SK-N-SH (cell line): Measurements from ENCODE around the gene FXR2. TPM values are rescaled to one million over a fixed set of nuclear protein-coding genes. Genes with fewer than 3 reads are reported as not detected.

Experiments
- CTCF ChIA-PET: fragments of 300-600, 350-600 bp; formaldehyde crosslinking; extraction: SDS; loops from one replicate; lab custom pipeline; 2021; lab: Yijun Ruan, JAX
- POLR2A ChIA-PET: fragments of 350-600 bp; sonication (Branson Sonifier 250); formaldehyde crosslinking; extraction: SDS; loops from one replicate; lab custom pipeline; 2020; ENCODE audit warnings: antibody characterized with exemption, inconsistent platforms; lab: Yijun Ruan, JAX
- DNase-seq: peaks from one replicate; pipeline ENCODE4 v3.0.0; 2012
- H2AFZ ChIP-seq: fragments of 200-600 bp; sonication (generic); 2 replicates; pipeline ENCODE4 v1.8.1; 2016; ENCODE audit warnings: antibody characterized with exemption, mild to moderate bottlenecking, low read depth
- H3F3A ChIP-seq: fragments of 200-600 bp; sonication (generic); replicated peaks from 2 replicates; pipeline ENCODE3; 2016; ENCODE audit warnings: antibody characterized with exemption, mild to moderate bottlenecking; ENCODE audit not compliant: insufficient read depth
- H3K27ac ChIP-seq, 2 experiments: fragments of 200-500 bp in 1 of 2; fragments of 200-600 bp in 1 of 2; sonication (Bioruptor generic) in 1 of 2; sonication (generic), shearing (Covaris generic) in 1 of 2; 2 replicates each; pipeline versions ENCODE4 v1.5.1 to v1.6.1; 2014 to 2016; ENCODE audit warnings: low read depth in 2 of 2, inconsistent platforms in 1 of 2, low read length in 1 of 2, mild to moderate bottlenecking in 1 of 2, mixed read lengths in 1 of 2
- H3K27me3 ChIP-seq: fragments of 200-600 bp; sonication (generic), shearing (Covaris generic); 2 replicates; pipeline ENCODE4 v1.6.1; 2016; ENCODE audit warnings: mixed run types; ENCODE audit not compliant: insufficient read depth
- H3K36me3 ChIP-seq, 2 experiments: fragments of 200-500 bp in 1 of 2; fragments of 200-600 bp in 1 of 2; sonication (Bioruptor generic) in 1 of 2; sonication (generic) in 1 of 2; replicated peaks in 1 of 2; 2 replicates each; pipeline versions ENCODE3 to v1.5.1; 2014 to 2016; ENCODE audit warnings: low read length in 1 of 2, mild to moderate bottlenecking in 1 of 2; ENCODE audit not compliant: insufficient read depth in 2 of 2, control insufficient read depth in 1 of 2
- H3K4me1 ChIP-seq, 2 experiments: fragments of 200-500 bp in 1 of 2; fragments of 200-600 bp in 1 of 2; sonication (Bioruptor generic) in 1 of 2; sonication (generic), shearing (Covaris generic) in 1 of 2; 2 replicates each; pipeline versions ENCODE4 v1.5.1 to v1.6.1; 2014 to 2016; ENCODE audit warnings: low read depth in 1 of 2, low read length in 1 of 2, mixed run types in 1 of 2; ENCODE audit not compliant: insufficient read depth in 2 of 2, control insufficient read depth in 1 of 2
- H3K4me2 ChIP-seq: fragments of 200-600 bp; sonication (generic), shearing (Covaris generic); 2 replicates; pipeline ENCODE4 v1.6.1; 2017; ENCODE audit warnings: mixed run types
- H3K4me3 ChIP-seq, 2 experiments: fragments of 200-500 bp in 1 of 2; fragments of 200-600 bp in 1 of 2; sonication (Bioruptor generic) in 1 of 2; sonication (generic), shearing (Covaris generic) in 1 of 2; 2 replicates each; pipeline versions ENCODE4 v1.5.1 to v1.8.1; 2014 to 2016; ENCODE audit warnings: low read depth in 2 of 2, inconsistent platforms in 1 of 2, low read length in 1 of 2, mild to moderate bottlenecking in 1 of 2, mixed read lengths in 1 of 2, moderate library complexity in 1 of 2
- H3K79me2 ChIP-seq: fragments of 200-600 bp; sonication (generic); 2 replicates; pipeline ENCODE4 v1.8.1; 2017; ENCODE audit warnings: mild to moderate bottlenecking; ENCODE audit not compliant: insufficient read depth
- H3K9ac ChIP-seq: fragments of 200-600 bp; sonication (generic); 2 replicates; pipeline ENCODE4 v1.6.1; 2017; ENCODE audit warnings: mixed run types
- H3K9me2 ChIP-seq: fragments of 200-600 bp; sonication (generic); 2 replicates; pipeline ENCODE4 v1.6.1; 2017; ENCODE audit warnings: mixed run types
- H3K9me3 ChIP-seq: fragments of 200-600 bp; sonication (generic); 2 replicates; pipeline ENCODE4 v1.6.1; 2017; ENCODE audit warnings: mixed run types, mild to moderate bottlenecking, moderate library complexity
- H4K20me1 ChIP-seq: fragments of 200-600 bp; sonication (generic); 2 replicates; pipeline ENCODE4 v1.6.1; 2017; ENCODE audit warnings: mild to moderate bottlenecking, mixed run types; ENCODE audit not compliant: insufficient read depth
- EP300 ChIP-seq, 2 experiments: IDR thresholded peaks; 2 replicates each; pipeline versions ENCODE4 v1.4.0 to v1.6.1; 2012; ENCODE audit warnings: borderline replicate concordance in 1 of 2, low read depth in 1 of 2, low read length in 1 of 2
- FOXJ3 ChIP-seq: sonication (generic); formaldehyde crosslinking; IDR thresholded peaks from 2 replicates; pipeline ENCODE4 v1.5.1; 2020; ENCODE audit warnings: mild to moderate bottlenecking, missing genetic modification reagents
- MXI1 ChIP-seq: IDR thresholded peaks from 2 replicates; pipeline ENCODE4 v1.6.1; 2012; ENCODE audit warnings: mild to moderate bottlenecking, low read depth, low read length, improper control_type of control experiment
- POLR2AphosphoS5 ChIP-seq: IDR thresholded peaks from 2 replicates; pipeline ENCODE4 v1.6.1; 2012; ENCODE audit warnings: low read depth, low read length
- SMC3 ChIP-seq: IDR thresholded peaks from 2 replicates; pipeline ENCODE4 v1.6.1; 2012; ENCODE audit warnings: low read depth, low read length, improper control_type of control experiment
- TCF12 ChIP-seq: IDR thresholded peaks from 2 replicates; pipeline ENCODE4 v1.4.0; 2012
- WGBS: methylation state at CpG from one replicate; pipeline ENCODE4 v1.1.6; 2017; ENCODE audit warnings: low lambda C conversion rate; 5-methylcytosine and 5-hydroxymethylcytosine counted together
- polyA plus RNA-seq, 3 experiments: library from polyadenylated mRNA; depleted of rRNA; stranded (reverse); fragments of >200 nt; gene quantifications; 2 replicates each; pipeline ENCODE4 v1.2.3, GENCODE V29; 2012
- small RNA-seq, 7 experiments: library from RNA; depleted of rRNA; stranded (forward); fragments of <200 nt; gene quantifications; one replicate each; pipeline ENCODE3, GENCODE V24; 2012
- TF ChIP-seq, protein P1 (sequence below): IDR thresholded peaks from 2 replicates; pipeline ENCODE4 v1.4.0; 2012; ENCODE audit warnings: low read depth, borderline replicate concordance

FXR2 gene
- polyA plus RNA-seq, 1 of the 3 experiments (the other 2 are of a cell fraction), result 56.4 TPM

DNA sequence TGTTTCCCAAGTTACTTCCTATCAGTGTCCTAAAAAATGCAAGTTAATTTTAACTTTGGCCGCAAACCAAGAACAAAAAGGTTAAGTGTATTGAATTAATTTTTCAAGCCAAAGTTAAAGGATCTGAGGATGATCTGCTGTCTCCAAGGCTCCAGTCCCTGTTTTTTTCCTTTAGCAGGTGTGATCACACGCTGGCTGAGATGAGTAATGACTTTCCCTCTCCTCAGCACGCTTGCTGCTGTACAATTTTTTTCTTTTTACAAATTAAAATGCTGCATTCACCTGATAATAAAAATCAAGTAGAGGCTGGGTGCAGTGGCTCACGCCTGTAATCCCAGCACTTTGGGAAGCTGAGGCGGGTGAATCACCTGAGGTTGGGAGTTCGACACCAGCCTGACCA is 69.8 kb downstream of the FXR2 start:
- TF ChIP-seq TCF12, result no peak
- TF ChIP-seq SMC3, result no peak
- no peak for TF ChIP-seq POLR2AphosphoS5
- no peak for TF ChIP-seq MXI1
- TF ChIP-seq, protein P1, sequence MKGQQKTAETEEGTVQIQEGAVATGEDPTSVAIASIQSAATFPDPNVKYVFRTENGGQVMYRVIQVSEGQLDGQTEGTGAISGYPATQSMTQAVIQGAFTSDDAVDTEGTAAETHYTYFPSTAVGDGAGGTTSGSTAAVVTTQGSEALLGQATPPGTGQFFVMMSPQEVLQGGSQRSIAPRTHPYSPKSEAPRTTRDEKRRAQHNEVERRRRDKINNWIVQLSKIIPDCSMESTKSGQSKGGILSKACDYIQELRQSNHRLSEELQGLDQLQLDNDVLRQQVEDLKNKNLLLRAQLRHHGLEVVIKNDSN, result no peak
- no peak for TF ChIP-seq EP300 (IDR thresholded peaks at IDR 0.05; ENCODE audit: borderline replicate concordance in 1 of 2, low read depth in 1 of 2, low read length in 1 of 2)
- no peak for TF ChIP-seq FOXJ3
- H3K9me2 ChIP-seq, result no peaks in the 10 kb centered on the region
- H3K4me3 ChIP-seq, result no peak overlapping the region
- DNase-seq, result no peak
- no peaks in the 10 kb centered on the region for H3K9me3 ChIP-seq
- WGBS, result 70% methylated on average over 6 of the region's 6 CpGs
- H3K36me3 ChIP-seq, result no peaks in the 10 kb centered on the region
- no peak overlapping the region for H2AFZ ChIP-seq
- no peaks in the 10 kb centered on the region for H4K20me1 ChIP-seq
- no peak overlapping the region for H3K9ac ChIP-seq
- no peaks in the 10 kb centered on the region for H3F3A ChIP-seq
- no peaks in the 10 kb centered on the region for H3K79me2 ChIP-seq
- ChIA-PET CTCF (interaction anchor here (1.0 to 1.4 kb wide), 3 partner anchors 21 to 90 kb away, joined by 3 to 5 read pairs (median 3); no protein-coding TSS in a partner anchor), POLR2A (no interaction called here)
- peaks cover 0 to 8% of the 10 kb centered on the region in 2 experiments; a peak in 1 of 4 replicates for H3K4me1 ChIP-seq
- no peaks in the 10 kb centered on the region; the same call in 1 of the 2 replicates for H3K27me3 ChIP-seq
- H3K27ac ChIP-seq, result no peak overlapping the region
- H3K4me2 ChIP-seq, result no peak overlapping the region

Small RNAs within 50 kb of the gene (small RNA-seq; reads per million reads assigned to genes)
- gene CD68 (0 reads per million in 7 experiments), gene SNORA48 (0 reads per million in 7 experiments), gene SNORD10 (0 reads per million in 7 experiments)

Other genes starting within 250 kb of the FXR2 start
- 0.64 and 0.75 TPM in 2 replicates for gene TNK1, start 233.8 kb downstream of the FXR2 start, polyA plus RNA-seq (2012; rRNA removed)
- gene PLSCR3, start 220.4 kb downstream of the FXR2 start, polyA plus RNA-seq (2012; rRNA removed), result 72.0 and 95.0 TPM in 2 replicates
- 114 and 213 TPM in 2 replicates for gene TMEM256, start 210.8 kb downstream of the FXR2 start, polyA plus RNA-seq (2012; rRNA removed)
- 16.8 and 29.9 TPM in 2 replicates for gene NLGN2, start 207.1 kb downstream of the FXR2 start, polyA plus RNA-seq (2012; rRNA removed)
- not detected in 2 replicates for gene SPEM1, start 194.6 kb downstream of the FXR2 start, polyA plus RNA-seq (2012; rRNA removed)
- gene SPEM2, start 189.3 kb downstream of the FXR2 start, polyA plus RNA-seq (2012; rRNA removed), result not detected in 2 replicates
- gene SPEM3, start 186.0 kb downstream of the FXR2 start, polyA plus RNA-seq (2012; rRNA removed), result not detected in 2 replicates
- gene TMEM102, start 179.5 kb downstream of the FXR2 start, polyA plus RNA-seq (2012; rRNA removed), result 6.5 and 6.6 TPM in 2 replicates
- gene FGF11, start 175.4 kb downstream of the FXR2 start, polyA plus RNA-seq (2012; rRNA removed), result 1.9 and 2.5 TPM in 2 replicates
- gene CHRNB1, start 169.8 kb downstream of the FXR2 start, polyA plus RNA-seq (2012; rRNA removed), result 26.8 and 29.7 TPM in 2 replicates
- gene ZBTB4, start 135.3 kb downstream of the FXR2 start, polyA plus RNA-seq (2012; rRNA removed), result 11.4 and 12.8 TPM in 2 replicates
- gene SLC35G6, start 133.5 kb downstream of the FXR2 start, polyA plus RNA-seq (2012; rRNA removed), result not detected in 2 replicates
- gene POLR2A, start 130.5 kb downstream of the FXR2 start, polyA plus RNA-seq (2012; rRNA removed), result 19.0 and 37.3 TPM in 2 replicates
- gene TNFSF12, start 65.8 kb downstream of the FXR2 start, polyA plus RNA-seq (2012; rRNA removed), result 31.1 and 47.6 TPM in 2 replicates
- 1.0 and 2.1 TPM in 2 replicates for gene TNFSF13, start 56.1 kb downstream of the FXR2 start, polyA plus RNA-seq (2012; rRNA removed)
- gene SENP3, start 53.0 kb downstream of the FXR2 start, polyA plus RNA-seq (2012; rRNA removed), result 80.8 and 103 TPM in 2 replicates
- 34.6 and 62.4 TPM in 2 replicates for gene CD68, start 35.3 kb downstream of the FXR2 start, polyA plus RNA-seq (2012; rRNA removed)
- gene MPDU1, start 31.0 kb downstream of the FXR2 start, polyA plus RNA-seq (2012; rRNA removed), result 126 and 142 TPM in 2 replicates
- 1.3 TPM in 2 replicates for gene SOX15, start 24.8 kb downstream of the FXR2 start, polyA plus RNA-seq (2012; rRNA removed)
- 42.8 and 43.1 TPM in 2 replicates for gene SAT2, start 12.9 kb upstream of the FXR2 start, polyA plus RNA-seq (2012; rRNA removed)
- gene SHBG, start 15.2 kb upstream of the FXR2 start, polyA plus RNA-seq (2012; rRNA removed), result 0.70 and 1.1 TPM in 2 replicates
- 0.05 and 0.08 TPM in 2 replicates for gene ATP1B2, start 36.0 kb upstream of the FXR2 start, polyA plus RNA-seq (2012; rRNA removed)
- gene TP53, start 72.6 kb upstream of the FXR2 start, polyA plus RNA-seq (2012; rRNA removed), result 47.3 and 62.6 TPM in 2 replicates
- gene WRAP53, start 73.6 kb upstream of the FXR2 start, polyA plus RNA-seq (2012; rRNA removed), result 6.6 and 8.6 TPM in 2 replicates
- 26.1 and 32.4 TPM in 2 replicates for gene EFNB3, start 90.3 kb upstream of the FXR2 start, polyA plus RNA-seq (2012; rRNA removed)
- gene DNAH2, start 102.8 kb upstream of the FXR2 start, polyA plus RNA-seq (2012; rRNA removed), result 0.13 and 0.18 TPM in 2 replicates
- 1.4 and 2.6 TPM in 2 replicates for gene KDM6B, start 219.3 kb upstream of the FXR2 start, polyA plus RNA-seq (2012; rRNA removed)
- 0.83 and 1.2 TPM in 2 replicates for gene TMEM88, start 240.2 kb upstream of the FXR2 start, polyA plus RNA-seq (2012; rRNA removed)
- gene NAA38, start 242.7 kb upstream of the FXR2 start, polyA plus RNA-seq (2012; rRNA removed), result 133 and 202 TPM in 2 replicates
- 8.8 and 9.8 TPM in 2 replicates for gene CYB5D1, start 243.1 kb upstream of the FXR2 start, polyA plus RNA-seq (2012; rRNA removed)